ENCODE measurements around the gene TTC4. TPM values are rescaled to one million over a fixed set of nuclear protein-coding genes. Genes with fewer than 3 reads are reported as not detected.

The TTC4 gene
- total RNA-seq, 4 donors from 2014 or later, result 14.6 to 29.7 (median 20.8) TPM

DNA sequence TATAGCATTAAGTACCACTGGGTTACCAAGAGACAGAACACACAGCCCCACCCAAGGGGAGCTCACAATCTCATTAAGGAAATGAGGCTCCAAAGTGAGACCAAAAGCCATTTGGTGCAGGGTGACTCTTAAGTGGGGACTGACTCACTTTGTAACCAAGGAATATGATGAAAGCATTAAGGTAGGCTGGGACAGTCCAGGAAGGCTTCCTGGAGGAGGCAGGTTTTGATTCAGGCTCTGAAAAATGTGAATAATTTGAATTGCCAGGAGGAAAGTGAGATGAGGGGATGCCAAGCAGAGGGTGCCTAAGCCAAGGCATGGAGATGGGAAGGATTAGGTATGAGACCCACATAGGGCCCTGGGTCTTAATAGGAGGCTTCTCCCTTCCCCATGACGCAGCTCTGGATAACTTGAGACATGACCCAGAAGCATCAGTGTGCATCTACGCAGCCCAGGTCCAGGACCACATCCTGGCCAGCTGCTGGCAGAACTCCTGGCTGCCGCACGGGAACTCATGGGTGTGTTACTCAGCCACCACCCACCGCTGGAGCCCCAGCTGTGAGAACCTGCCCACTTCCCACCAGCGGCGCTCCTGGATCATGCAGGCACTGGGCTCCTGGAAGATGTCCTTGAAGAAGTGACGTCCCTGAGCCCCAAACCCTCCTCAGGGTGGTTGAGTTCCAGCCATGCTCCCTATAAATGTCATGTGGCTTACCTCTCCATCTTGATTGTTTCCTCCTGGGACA, 5.9 kb upstream of the TTC4 start:
- Histone ChIP-seq H3K4me3 (no peak overlapping the region), H3K27ac (no peak overlapping the region), H3K9me3 (no peaks in the 10 kb centered on the region), H3K27me3 (no peaks in the 10 kb centered on the region), H3K36me3 (peaks cover 0 to 8% (median 0%) of the 10 kb centered on the region in 3 donors), H3K4me1 (no peaks in the 10 kb centered on the region)
- WGBS, 2 donors, result 70 to 72% methylated on average over 8 of the region's 8 CpGs
- TF ChIP-seq CTCF (IDR thresholded peaks at IDR 0.05) (no peak), EP300 (IDR thresholded peaks at IDR 0.05) (no peak), POLR2A (IDR thresholded peaks at IDR 0.05) (no peak)
- DNase-seq (ENCODE audit: low spot score in 2 of 2), result no peak

GRCh38 chr1:54710434-54710833, 5.2 kb upstream of the TTC4 start:
- H3K27me3 ChIP-seq, result no peaks in the 10 kb centered on the region
- H3K36me3 ChIP-seq, result peaks cover 0 to 8% (median 0%) of the 10 kb centered on the region in 3 donors
- no peak for DNase-seq (ENCODE audit: low spot score in 2 of 2)
- no peaks in the 10 kb centered on the region for H3K9me3 ChIP-seq
- H3K27ac ChIP-seq, result no peak overlapping the region
- peaks cover 0 to 6% (median 2%) of the 10 kb centered on the region in 4 donors for H3K4me1 ChIP-seq
- H3K4me3 ChIP-seq, result no peak overlapping the region
- WGBS, 2 donors, result 67 to 86% methylated on average over 3 of the region's 3 CpGs
- no peak for TF ChIP-seq POLR2A (IDR thresholded peaks at IDR 0.05)
- no peak for TF ChIP-seq EP300 (IDR thresholded peaks at IDR 0.05)
- TF ChIP-seq CTCF (IDR thresholded peaks at IDR 0.05), result no peak

- no peak for DNase-seq (ENCODE audit: low spot score in 2 of 2)
- TF ChIP-seq CTCF (IDR thresholded peaks at IDR 0.05) (no peak), POLR2A (IDR thresholded peaks at IDR 0.05) (no peak), EP300 (IDR thresholded peaks at IDR 0.05) (no peak)
- H3K9me3 ChIP-seq, result no peaks in the 10 kb centered on the region
- H3K4me3 ChIP-seq, result no peak overlapping the region
- H3K27me3 ChIP-seq, result no peaks in the 10 kb centered on the region
- H3K4me1 ChIP-seq, result peaks cover 0 to 6% (median 2%) of the 10 kb centered on the region in 4 donors
- H3K36me3 ChIP-seq, result peaks cover 0 to 8% (median 0%) of the 10 kb centered on the region in 3 donors
- WGBS, 2 donors, result 85 to 86% methylated on average over 6 of the region's 6 CpGs
- no peak overlapping the region for H3K27ac ChIP-seq
Measured at GRCh38 chr1:54710841-54711240, 4.8 kb upstream of the TTC4 start.

DNA sequence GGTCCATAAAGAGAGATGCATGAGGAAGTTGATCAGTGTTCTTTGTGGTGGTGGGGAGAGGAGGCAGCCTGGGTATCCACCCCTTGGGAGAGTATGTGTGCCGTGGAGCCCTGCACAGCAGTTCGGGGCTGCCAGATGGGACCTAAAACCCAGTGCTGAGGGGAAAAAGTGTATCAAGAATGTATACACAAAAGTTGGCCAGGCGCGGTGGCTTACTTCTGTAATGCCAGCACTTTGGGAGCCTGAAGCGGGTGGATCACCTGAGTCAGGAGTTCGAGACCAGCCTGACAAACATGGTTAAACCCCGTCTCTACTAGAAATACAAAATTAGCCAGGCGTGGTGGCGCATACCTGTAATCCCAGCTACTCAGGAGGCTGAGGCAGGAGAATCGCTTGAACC, 4.1 kb upstream of the TTC4 start:
- peaks cover 0 to 10% (median 4%) of the 10 kb centered on the region in 4 donors for H3K4me1 ChIP-seq
- DNase-seq (ENCODE audit: low spot score in 2 of 2), result no peak
- no peak for TF ChIP-seq EP300 (IDR thresholded peaks at IDR 0.05)
- TF ChIP-seq CTCF (IDR thresholded peaks at IDR 0.05), result no peak
- TF ChIP-seq POLR2A (IDR thresholded peaks at IDR 0.05), result no peak
- WGBS, 2 donors, result 88 to 92% methylated on average over 10 of the region's 10 CpGs
- H3K4me3 ChIP-seq, result no peak overlapping the region
- peaks cover 0 to 4% (median 0%) of the 10 kb centered on the region in 3 donors for H3K36me3 ChIP-seq
- H3K27ac ChIP-seq, result no peak overlapping the region
- H3K9me3 ChIP-seq, result no peaks in the 10 kb centered on the region
- no peaks in the 10 kb centered on the region for H3K27me3 ChIP-seq

GRCh38 chr1:54714881-54715492, 674 bp upstream of the TTC4 start:
- peak overlapping the region; percentile 53 to 90 (median 84) for H3K27ac ChIP-seq
- DNase-seq (ENCODE audit: low spot score in 2 of 2), result no peak
- no peaks in the 10 kb centered on the region for H3K9me3 ChIP-seq
- H3K4me3 ChIP-seq, result peak overlapping the region; percentile 80 to 98 (median 88)
- TF ChIP-seq EP300 (IDR thresholded peaks at IDR 0.05), result no peak
- no peak for TF ChIP-seq CTCF (IDR thresholded peaks at IDR 0.05)
- TF ChIP-seq POLR2A (IDR thresholded peaks at IDR 0.05), result no peak
- H3K4me1 ChIP-seq, result peaks cover 0 to 40% (median 10%) of the 10 kb centered on the region in 4 donors
- H3K36me3 ChIP-seq, result peaks cover 0 to 22% (median 0%) of the 10 kb centered on the region in 3 donors
- WGBS, 2 donors, result 89 to 91% methylated on average over 7 of the region's 7 CpGs
- no peaks in the 10 kb centered on the region for H3K27me3 ChIP-seq

All from tibial nerve (tissue), 4 donors.